Sigmoid colon (tissue), 4 donors: ENCODE measurements around the gene MRPL18.

ENCODE experiments used
- CTCF ChIP-seq, 4 experiments: fragments of 450-650 bp in 3 of 4; fragments of 200-600 bp in 1 of 4; IDR thresholded peaks; one replicate each; pipeline ENCODE4 v1.5.1; 2016 to 2019; ENCODE audit warnings: antibody characterized with exemption in 4 of 4, mild to moderate bottlenecking in 3 of 4, moderate library complexity in 2 of 4
- EP300 ChIP-seq, 4 donors: sonication (generic); formaldehyde crosslinking; IDR thresholded peaks; one replicate each; pipeline ENCODE4 v1.6.1; 2017; ENCODE audit warnings: antibody characterized with exemption in 4 of 4
- POLR2A ChIP-seq, 2 donors: fragments of 450-650 bp; IDR thresholded peaks; one replicate each; pipeline ENCODE4 v1.6.1; 2016; ENCODE audit warnings: antibody characterized with exemption in 2 of 2, mild to moderate bottlenecking in 2 of 2, moderate library complexity in 2 of 2
- POLR2AphosphoS5 ChIP-seq, 4 donors: sonication (generic); formaldehyde crosslinking; IDR thresholded peaks; one replicate each; pipeline ENCODE4 v1.6.1; 2017; ENCODE audit warnings: antibody characterized with exemption in 4 of 4

- TF ChIP-seq CTCF (IDR thresholded peaks at IDR 0.05) (no peak), POLR2A (IDR thresholded peaks at IDR 0.05) (no peak), POLR2AphosphoS5 (IDR thresholded peaks at IDR 0.05) (no peak), EP300 (IDR thresholded peaks at IDR 0.05) (no peak)
Measured at GRCh38 chr6:159826004-159826403, 35.7 kb downstream of the MRPL18 start.
